EH (cell line): ENCODE data around the gene SMIM26.

Source experiments
- DNase-seq: peaks from one replicate; pipeline ENCODE4 v3.0.0-alpha.2; 2015; ENCODE audit warnings: low read depth

The SMIM26 gene

GRCh38 chr20:18580012-18580411, 12.8 kb downstream of the SMIM26 start:
- DNase-seq = no peak

GRCh38 chr20:18585134-18585533, 17.9 kb downstream of the SMIM26 start:
- peak; percentile 61 for DNase-seq

DNA sequence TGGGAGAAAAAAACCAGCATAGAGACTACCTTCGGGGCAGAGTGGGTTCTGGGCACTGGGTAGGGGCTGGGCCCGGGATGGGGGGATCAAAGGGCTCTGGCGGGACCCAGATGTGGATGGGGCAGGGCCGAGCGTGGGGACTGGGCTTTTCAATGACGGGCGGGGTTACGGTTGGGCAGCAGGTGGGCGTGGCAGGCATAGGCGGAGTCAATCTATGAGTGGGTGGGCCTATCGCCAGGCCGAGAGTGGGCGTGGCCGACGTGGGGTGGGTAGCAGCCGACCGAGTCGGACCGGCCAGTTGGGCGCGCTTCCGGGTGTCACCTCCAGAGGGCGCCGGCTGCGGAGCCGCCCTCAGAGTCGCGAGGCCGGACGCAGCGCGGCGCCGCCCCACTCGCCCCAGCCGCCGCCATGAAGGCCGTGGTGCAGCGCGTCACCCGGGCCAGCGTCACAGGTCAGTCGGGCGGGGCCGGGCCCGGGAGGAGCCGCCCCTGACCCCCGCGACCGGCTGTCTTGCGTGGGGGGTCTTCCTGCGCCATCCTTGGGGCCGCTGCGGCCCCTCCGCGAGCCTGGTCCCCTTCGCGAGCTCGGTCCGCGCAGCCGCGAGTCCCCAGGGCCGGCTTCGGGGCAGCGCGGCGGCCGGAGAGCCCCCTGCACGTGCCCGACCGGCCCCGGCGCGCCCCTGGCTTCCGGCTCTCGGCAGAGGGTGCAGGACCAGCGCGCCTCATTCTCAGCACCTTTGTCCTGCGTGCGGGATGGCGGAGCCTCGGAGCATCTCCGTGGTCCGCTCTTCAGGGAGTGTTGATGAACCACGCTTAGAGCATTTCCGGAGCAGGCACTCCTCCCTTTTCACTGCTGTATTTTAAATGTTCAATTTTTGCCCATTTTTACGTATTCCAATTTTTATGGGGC, 20.7 kb downstream of the SMIM26 start, which contains the start of gene DTD1:
DTD1 (plus strand) TSS at position 390 of the 909 bp plus-strand sequence; CDS start at position 409, 19 bp downstream.
- peak; percentile 87 for DNase-seq

DNA sequence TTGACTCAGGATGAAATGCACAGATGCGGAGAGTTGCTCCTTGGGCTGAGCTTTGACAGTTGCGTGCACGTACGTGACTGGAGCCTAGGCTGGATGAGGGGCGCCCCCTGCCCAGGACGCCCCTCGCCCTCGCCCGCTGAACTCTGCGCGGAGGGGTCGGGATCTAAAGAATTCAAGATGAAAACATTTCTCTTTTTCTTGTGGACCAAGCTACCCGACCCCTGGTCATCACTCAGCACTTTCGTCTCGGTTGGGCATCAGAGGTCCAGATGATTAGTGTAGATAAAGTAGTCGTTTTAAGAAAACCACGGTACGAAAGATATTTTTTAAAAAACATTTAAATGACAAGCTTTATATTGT, 21.3 kb downstream of the SMIM26 start:
- DNase-seq = no peak

GRCh38 chr20:18589941-18590674, 22.9 kb downstream of the SMIM26 start:
- no peak for DNase-seq

- peak; percentile 20 for DNase-seq
These were observed 29.0 kb downstream of the SMIM26 start for GRCh38 chr20:18596270-18596669.

GRCh38 chr20:18609741-18610140, 42.5 kb downstream of the SMIM26 start:
- no peak for DNase-seq

DNA sequence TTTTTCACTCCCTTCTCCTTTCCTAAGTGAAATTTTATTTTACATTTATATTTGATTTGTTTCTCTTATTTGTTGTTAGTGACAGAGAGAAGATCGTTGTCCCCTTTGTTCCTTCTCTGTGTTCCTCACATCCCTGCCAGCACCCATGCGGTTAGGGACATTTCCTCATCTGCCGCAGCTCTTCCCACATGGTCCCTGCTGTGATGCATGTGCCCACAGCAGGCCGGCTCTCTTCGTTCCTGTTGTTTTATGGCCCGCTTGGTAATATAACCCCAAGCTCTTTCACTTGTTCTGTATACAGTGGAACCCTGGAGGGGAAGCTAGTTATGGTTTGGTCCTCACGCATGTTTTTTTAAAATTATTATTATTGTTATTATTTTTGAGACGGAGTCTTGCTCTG, 44.3 kb downstream of the SMIM26 start:
- no peak for DNase-seq

GRCh38 chr20:18613553-18613952, 46.3 kb downstream of the SMIM26 start:
- DNase-seq = no peak

- no peak for DNase-seq
These were observed 47.0 kb downstream of the SMIM26 start for GRCh38 chr20:18614244-18614643.

DNA sequence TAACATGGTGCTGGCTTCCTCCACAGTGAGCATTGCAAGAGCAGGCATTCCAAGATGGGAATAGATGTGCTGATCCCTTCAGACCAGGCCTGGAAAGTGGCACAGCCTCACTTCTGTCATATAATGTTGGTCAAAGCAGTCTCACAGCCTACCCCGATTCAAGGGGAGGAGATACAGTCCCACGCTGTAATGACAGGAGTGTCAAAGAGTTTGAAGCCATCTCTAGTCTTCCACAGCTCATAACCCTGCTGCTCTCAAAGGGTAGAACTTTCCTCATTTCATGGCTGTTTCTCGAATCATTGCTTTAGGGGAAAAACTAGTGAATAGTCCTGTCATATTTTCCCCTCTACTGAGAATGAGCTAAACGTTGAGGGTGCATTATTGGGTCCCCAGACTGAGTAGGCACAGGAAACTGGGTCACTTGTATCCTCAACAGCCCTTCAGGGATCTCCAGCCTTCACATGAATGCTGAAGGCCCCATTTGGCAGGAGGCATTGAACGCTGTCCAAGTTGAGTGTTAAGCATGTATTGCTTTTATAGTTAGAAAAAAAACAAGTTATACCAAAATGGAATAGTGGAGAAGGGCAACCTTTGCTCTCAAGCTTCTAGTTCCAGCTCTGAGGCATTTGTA, 47.9 kb downstream of the SMIM26 start:
- DNase-seq = no peak
